ENCODE measurements around the gene SUPT4H1.

SUPT4H1 gene

DNA sequence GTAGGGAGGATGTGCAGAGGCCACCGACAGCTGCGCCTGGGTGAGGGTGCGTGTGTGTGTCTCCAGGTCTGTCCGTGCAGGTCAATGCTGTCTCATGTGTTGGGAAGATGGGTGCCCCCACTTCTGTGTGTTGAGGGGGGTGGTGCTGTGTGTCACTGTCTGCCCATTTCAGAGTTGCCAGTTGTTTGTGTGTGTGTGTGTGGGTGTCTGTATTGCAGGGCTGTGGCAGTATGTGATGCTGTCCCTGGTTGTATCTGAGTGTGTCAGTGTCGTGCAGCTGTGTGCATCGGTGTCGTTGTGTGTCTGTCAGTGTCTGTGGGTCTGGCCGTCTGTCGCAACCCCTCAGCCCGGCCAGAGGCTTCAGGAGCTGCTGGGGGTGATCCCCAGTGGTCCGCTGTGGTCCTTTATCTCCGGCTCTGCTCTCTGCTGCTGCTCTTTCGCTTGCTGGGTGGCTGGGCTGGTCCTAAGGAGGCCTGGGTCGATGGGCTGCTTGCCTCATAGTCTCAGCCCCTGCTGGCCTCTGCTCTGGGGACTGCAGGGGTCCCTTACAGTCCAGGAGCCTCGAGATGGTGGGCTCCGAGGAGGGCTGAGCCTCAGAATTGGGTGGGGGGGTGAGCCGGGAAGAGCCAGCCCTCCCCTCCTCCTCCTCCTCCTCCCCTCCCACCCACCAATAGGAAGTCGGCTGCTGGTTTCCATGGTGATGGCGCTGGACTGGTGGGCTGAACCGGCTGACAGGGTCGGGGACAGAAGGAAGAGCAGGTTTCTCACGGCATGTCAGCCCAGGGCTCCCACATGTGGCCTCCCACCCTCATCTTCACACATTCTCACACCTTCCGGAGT, 23.6 kb downstream of the SUPT4H1 start, which contains the start of gene TSPOAP1:
Gene TSPOAP1 (minus strand): TSS at position 601 of the 840 bp plus-strand sequence. CDS start 875 bp downstream, outside the sequence.
- DNase-seq, result no peak

DNA sequence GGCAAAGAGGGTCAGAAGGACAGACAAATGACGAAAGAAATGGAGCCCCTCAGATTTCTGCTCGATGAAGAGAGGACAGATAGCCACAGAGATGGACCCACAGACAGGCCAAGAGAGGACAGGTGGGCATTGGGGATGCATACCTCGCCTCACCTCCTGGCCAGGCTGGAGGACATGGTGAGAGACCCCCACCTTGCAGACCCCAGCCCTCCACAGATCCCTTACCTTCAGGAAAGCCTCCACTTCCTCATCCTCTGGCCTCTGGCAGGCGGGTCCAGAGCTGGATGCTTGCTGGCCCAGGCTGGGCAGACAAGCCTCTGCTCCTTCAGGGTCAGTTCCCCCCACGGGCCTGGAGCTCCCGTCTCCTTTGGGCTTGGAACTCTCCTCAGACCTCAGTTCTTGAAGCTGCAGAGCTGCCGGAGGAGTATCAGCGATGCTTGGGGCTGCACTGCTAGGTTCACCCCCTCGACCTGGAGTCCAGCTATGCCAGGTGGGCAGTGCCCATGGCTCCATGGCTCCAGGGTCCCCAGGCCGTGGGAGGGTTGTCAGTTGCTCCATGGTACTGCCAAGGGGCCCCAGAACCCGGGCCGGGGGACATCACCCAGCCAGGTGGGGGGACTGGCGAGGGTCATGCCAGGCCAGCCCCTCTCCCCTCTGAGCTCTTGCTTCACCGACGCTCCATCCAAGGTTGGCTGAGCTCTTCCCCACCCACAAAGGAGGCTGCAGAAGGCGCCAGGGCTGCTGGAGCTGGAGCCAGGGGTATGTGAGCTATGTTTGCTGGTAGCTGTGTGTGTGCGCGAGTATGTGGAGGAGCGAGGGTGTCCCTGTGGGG, 24.4 kb downstream of the SUPT4H1 start:
- DNase-seq, result no peak

DNA sequence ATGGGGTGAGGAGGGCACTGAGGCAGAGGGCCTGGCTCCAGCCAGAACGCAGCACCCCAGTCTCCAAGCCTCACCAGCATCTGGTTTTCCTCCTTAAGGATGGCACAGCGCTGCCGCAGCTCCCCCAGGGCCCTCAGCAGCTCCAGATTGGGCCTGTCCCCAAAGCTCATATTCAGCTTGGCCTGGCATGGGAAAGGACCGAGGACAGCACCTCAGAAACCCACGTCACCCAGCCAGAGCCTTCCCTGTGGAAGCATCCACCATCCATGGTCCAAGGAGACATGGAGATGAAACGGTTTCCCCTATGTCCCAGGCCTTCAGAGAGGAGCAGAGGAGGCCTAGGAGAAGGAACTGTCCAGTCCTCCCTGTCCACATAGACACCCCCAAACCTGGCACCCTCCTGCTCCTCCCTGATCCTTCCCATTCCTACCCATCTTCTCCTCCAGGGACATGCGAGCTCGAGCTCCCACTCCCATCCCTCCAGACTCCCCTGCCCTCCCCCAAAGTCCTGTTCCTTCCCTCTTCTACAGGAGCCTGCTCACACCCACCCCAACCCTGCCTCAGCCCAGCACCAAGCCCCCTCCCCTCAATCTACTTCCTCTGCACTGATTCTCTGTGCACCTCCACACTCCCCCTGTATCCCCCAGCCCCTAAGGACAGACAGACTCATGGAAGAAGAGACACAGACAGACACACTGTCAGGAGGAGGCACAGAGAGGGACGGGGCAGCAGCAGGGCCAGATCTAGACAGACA, 25.2 kb downstream of the SUPT4H1 start:
- no peak for DNase-seq

DNA sequence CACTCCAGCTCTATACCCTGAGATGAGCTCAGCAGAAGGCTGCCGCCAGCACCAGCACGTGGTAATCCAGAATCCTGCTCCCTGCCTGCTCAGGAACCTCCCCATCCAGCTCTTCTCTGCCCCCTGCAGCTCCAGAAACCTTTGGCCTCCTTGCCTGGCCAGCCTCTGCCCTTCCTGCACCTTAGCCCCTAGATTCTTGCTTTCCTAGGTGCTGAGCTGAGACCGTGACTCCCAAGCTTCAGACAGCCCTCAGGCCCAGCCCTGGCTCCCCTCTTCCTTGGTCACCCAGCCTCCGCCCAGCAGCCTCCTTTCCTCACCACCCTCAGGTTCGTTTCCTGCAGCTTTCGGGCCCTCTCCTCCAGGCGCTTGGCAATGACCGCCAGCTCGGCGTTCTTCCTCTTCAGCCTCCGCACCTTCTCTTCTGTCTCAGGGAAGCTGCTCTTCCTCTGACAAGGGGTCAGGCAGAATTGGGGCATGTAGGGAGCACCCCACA, 26.0 kb downstream of the SUPT4H1 start:
- DNase-seq, result no peak

DNA sequence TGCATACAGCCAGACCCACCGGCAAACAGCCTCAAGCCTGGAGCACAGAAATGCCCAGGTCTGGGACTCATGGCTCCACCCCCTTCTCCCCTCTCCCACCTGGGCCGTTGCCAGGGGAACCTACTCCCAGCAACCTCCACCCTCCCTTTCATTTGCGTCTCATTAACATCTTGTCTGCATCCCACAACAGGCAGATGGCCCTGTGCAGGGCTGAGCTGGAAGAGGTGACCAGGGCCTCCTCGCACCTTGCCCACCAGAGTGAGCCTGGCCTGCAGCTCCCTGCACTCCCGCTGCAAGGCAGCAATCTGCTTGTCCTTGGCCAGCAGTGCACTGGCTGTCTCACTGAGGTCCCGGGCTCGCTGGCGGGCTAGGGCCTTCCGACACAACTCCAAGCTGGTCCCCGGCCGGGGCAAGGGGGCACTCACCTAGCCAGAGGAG, 26.7 kb downstream of the SUPT4H1 start:
- DNase-seq, result no peak

DNA sequence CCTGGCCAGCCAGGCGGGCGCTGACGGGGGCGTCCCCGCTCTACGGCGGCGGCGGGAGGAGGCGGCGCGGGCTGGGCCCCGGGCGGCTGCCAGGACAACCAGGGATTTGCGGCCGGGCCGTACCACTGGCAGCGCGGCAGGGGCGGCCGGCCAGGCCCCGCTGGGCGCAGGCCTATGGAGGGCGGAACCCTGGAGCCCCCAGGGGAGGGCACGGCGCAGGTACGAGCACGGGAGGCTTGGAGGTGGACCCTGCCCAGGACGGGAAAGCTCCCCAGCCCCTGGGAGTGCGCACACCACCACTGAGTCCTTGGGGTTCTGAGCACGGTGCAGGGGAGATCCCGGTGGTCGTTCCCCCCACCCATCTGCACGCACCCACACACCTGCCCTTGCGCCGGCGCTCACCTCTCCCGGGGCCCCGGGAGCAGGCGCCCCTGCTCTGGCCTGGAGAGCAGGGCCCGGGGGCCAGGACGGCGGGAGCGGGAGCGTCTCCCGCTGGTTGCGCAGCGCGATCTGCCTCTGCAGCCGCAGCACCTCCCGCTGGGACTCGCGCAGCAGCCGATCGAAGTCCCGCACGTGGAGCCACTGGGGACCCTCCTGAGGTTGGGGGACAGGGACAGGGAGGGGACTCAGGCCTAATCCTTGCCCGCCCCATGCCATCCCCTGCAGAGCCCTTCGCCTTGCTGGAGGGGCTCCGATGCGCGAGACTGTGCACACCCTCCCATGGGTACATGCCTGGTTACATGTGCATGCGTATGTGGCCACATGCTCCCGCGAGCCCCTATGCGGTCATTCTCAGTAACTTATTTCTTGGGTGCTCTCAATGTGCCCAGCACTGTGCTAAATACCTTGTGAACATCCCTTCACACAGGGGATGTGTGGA, 27.4 kb downstream of the SUPT4H1 start:
- no peak for DNase-seq

DNA sequence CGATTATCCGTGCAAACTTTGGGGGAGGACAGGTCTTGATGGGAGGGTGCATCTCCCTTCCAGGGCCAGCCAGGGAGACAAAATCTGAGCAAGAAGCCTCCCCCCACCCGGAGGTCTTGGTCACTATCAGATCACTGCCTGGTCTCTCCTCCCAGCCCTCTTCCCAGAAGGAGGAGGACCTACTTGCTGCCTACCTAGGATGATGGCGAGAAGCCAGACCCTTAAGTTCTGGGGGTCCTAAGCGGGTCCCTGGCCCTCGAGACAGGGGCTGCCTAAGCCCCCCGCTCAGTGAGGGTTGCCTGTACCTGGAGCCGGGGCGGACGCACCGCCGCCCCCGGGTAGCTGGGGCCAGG, 28.0 kb downstream of the SUPT4H1 start:
- no peak for DNase-seq

DNA sequence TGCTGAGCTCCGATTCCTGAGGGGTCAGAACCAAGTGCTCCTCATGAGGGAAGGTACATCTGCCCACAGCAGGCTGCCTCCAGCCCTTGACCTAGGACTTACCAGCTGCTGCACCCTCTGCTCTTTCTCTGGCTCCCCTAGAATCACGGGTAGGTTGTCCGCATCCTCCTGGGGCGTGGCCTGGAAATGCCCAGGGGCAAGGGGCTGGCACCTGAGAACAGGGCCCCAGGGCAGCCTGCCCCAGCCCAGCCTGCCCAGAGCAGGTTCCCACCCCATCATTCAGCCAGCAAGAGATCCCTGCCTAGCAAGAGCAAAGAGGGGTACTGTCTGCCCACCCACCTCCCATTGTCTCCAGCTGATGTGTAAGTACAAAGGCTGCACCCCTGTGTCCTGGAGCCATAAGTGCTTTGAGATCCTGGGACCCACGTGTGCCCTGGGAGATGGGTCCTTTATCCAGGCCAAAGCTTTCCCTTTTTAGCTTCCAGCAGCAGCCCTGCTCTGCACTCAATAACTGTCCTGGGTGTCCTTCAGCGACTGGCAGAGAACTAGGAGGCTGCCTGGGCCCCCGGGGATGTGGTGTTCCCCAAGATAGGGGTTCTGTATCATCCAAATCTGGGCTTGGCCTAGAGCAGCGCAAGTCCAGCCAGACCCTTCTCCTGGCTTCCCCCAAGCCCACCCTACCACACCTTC, 28.5 kb downstream of the SUPT4H1 start:
- no peak for DNase-seq

DNA sequence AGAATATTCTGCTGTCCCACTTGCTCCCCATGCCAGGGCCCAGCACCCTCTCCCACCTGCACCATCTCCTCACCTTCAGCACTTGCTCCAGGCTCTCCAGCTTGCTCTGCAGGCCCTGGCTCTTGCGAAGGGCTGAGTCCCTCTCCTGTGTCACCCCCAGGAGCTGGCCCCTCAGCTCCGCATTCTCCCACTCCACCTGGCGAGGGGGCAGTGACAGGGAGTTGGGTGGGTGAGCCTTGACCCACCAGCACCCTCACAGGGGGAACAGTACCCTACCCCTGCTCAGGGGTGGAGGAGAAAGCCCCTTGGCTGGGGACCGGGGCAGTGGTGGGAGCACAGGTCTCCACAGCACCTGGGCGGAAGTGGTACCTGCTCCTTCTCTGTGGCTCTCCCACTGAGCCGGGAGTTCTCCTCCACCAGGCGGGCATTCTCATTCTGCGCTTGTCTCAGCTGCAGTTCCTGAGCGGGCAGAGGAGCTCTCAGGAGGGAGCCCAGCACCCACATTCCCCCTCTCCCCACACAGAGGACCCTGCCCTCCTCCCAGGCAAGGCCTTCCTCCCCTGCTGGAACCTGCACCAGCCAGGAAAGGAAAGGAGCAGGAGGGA, 29.3 kb downstream of the SUPT4H1 start:
- DNase-seq, result no peak

DNA sequence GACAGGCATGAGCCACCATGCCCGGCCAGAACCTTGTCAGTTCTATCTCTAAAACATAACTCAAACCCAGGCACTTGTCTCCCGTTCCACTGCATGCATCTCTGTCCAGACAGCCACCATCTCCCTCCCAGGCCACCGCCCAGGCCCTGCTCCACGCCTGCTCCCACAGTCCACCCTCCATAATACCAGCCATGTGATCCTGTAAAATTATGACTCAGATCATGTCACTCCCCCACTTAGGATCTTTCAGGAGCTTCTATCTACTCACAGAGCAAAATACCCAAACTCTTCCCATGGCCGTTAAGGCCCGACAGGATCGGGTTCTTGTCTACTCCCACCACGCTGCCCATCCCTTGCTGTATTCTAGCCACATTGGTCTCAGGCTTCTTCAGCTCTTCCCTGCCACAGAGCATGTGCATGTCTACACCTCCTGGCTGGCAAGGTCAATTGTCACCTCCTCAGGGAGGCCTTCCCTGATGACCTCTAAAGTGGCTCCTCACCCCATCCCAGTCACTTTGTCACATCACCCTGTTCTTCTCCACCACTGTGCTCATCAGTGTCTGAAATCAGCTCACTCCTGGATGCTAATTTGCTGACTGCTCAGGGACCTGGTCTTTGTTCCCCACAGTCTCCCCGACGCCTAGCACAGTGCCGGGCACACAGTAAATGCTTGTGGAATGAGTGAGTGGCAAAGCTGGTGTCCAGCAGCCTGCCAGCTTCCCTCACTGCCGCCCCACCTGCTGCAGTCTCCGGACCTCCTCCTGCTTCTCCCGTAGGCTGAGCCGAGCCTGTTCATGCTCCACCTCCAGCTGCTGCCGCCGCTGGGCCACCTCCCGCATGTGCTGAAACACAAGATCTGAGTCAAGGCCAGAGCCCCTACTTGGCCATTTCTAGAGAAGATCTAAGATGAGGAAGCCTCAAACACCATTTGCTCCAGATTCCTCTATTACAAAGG, 30.2 kb downstream of the SUPT4H1 start:
- DNase-seq, result no peak

DNA sequence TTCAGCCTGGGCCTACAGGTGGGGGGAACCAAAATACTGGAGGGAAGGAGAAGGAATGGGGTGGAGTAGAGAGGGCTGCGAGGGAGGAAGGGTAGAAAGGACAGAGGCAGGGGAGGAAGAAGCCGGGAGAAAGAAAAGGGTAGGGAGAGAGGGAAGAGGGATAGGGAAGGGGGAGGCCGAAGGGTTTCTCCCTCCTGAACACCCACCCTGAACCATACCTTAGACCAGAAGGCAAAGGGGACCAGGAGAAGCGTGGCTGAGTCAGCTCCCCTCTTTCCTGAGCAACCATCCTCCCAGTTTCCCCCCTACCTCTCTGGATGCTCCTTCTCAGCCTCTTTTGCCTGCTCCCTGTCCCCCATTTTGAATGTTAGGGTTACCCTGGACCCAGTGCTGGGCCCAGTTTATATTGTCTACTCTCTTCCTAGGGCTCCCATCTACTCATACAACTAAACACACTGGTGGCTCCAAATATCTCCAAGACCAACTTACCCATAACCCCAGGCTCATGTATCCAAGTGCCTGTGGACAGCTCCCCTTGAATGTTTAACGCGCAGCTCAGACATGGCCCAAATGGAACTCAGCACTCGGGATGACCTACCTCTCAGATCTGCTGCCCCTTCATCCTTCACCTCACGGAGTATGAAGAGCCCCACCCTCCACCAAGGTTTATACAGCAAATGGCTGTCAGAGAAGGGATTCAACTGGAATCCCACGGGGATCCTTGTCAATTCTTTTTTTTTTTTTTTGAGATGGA, 31.3 kb downstream of the SUPT4H1 start:
- DNase-seq, result no peak

DNA sequence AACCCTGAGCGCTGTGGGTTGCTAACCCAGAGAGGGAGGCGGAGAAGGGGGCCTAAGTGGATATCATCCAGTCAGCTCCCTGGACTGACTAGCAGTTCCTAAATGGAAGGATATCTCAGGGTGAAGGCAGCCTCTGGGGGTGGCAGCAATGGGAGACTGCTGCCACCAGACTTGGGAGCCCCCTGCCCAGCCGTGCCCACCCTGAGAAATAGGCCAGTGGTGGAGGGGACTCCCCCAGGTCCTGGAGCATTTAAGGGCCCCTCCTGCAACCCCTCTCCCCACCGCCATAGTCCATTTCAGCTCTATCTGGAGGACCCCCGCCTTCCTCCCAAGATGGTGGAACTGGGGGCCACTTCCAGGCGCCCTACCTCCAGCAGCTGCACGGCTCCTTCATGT, 31.8 kb downstream of the SUPT4H1 start:
- DNase-seq, result no peak

DNA sequence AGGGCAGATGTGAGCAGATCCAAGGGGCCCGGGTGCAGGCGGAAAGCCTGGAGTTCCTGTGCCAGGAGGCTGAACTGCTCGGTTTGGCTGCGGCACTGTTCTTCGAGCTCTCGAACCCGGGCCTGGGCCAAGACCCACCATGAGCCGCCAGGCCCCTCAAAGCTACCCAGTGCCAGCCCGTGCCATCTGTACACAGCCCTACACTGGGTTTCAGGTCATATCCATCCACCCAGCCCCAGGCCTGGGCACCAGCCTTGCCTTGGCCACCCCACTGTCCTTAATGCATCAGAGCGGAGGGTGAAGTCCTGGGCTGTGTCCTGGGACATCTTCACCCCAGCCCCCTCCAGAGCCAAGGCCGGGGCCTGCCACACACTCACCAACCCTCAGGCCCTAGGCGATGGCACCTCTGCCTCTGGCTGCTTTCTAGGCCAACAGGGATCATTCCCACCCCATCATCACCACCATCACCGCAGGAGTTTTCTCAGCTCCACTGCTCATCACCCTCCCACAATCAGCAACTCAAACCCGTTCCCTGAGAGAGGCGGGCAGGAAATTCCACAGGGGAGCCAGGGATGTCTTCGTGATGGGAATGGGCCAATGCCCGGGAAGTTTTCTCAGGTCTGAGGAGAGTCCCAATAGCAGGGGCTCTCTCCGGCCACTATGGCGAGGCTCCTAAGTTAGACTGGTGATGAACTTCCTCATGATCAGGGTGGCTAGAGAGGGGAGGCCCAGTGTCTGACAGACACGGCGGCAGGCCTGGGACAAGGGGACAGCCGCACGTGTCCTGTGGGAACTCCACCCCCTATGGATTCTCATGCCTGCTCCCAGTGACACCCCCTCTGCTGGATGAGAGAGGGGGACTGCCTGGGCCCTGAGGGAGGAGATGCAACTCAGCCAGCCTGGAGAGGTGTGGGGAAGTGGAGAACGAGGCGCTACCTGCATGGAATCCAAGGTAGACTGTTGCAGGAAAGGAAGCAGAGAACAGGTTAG, 32.5 kb downstream of the SUPT4H1 start:
- no peak for DNase-seq

DNA sequence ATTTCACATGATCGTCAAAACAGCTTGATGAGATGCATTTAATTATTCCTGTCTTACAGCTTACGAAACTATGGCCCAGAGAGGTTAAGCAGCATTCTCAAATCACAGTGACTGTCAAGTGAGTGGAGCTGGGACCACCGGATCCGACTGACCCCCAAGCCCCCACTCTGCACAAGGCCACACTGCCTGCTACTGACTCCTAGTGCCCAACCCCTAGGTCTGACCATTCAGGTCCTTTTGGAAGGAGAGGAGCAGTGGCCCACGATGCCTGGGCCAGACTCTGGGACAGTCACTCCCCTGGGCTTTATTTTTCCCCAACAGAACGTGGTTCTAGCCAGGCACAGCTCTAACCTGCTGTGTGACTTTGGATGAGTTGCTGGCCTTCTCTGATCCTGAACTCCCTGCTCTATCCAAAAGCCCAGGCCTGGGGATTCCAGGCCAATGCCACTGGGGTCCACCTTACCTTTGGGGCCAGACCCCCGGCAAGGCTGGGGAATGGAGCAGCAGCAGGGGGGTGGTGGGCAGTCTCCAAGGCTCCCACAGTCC, 33.3 kb downstream of the SUPT4H1 start:
- no peak for DNase-seq

DNA sequence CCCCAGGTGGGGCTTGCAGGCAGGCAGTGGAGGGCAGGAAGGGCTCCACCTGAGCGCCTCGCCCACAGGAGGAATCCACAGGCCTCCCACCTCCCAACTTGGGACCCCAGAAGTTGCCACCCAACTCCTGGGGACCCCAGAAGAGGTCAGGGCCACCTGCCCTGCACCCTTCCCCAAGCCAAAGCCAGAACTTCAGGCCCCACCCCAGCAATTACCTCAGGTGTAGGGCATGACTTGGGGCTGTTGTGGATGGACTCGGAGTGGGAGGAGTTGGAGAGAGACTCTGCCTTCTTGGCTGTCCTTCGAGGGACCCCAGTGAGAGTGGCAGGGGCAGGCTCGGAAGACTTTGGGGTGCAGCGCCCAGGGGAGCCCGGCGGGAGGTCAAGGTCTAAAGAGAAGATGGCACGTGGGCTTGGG, 33.9 kb downstream of the SUPT4H1 start:
- no peak for DNase-seq

DNA sequence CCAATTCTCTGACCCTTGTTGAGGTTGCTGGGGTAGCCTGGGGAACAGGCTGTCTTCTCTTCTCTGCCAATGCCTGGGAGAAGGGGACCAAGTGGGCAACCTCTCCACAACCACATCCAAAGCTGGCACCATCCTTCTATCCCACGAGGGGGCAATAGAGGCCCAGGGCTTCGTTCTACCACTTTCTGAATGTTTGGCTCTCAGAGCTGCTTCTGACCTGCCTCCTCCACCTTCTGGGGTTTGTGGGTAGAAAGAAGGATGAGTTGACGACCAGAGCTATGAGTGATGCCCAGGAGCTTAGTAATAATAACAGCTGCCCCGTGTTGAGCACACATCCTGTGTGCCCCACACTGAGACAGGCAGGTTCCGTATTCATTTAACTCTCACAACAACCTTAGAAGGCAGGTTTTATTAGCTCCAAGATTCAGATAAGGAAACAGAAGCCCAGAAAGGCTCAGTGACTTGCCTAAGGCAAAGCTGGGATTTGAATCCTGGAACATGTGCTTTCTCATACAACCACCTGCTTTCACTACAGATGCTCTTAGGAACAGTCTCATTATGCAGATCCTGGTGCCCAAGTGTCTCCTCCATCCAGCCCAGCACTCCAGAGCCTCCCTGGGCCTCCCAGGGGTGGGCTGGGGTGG, 34.5 kb downstream of the SUPT4H1 start:
- DNase-seq, result no peak
